NCI-H446 treated with DMSO at 0.1 percent for 48 hours (cell line): Measurements from ENCODE around the gene NAT8.
"Not testable (repeated sequence)": the region's sequence is repeated elsewhere in the genome, so short reads cannot be mapped to it uniquely, and the experiment has no call there.

ENCODE experiments used
- DNase-seq: peaks from one replicate; lab custom pipeline; 2025; lab: John Stamatoyannopoulos, UW

Gene NAT8

DNA sequence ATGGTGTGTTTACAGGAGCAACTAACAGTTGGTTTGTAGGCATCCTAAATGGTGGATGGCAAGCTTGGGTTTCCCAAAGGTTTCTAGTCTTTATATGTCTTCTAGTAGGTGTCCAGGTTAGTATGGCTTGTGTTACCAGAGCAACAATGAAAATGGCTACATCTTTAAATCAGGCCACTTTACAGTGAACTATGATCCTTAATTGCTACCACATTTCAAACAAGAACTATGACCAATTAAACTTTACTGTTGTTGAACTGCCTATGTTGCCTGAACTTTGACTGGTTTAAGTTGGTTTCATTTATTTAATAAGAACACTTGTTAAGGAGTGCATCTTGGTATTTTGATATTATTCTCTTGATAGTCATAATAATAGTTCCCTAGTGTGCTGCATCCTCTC is 5.2 kb downstream of the NAT8 start:
- not testable (repeated sequence) for DNase-seq

DNA sequence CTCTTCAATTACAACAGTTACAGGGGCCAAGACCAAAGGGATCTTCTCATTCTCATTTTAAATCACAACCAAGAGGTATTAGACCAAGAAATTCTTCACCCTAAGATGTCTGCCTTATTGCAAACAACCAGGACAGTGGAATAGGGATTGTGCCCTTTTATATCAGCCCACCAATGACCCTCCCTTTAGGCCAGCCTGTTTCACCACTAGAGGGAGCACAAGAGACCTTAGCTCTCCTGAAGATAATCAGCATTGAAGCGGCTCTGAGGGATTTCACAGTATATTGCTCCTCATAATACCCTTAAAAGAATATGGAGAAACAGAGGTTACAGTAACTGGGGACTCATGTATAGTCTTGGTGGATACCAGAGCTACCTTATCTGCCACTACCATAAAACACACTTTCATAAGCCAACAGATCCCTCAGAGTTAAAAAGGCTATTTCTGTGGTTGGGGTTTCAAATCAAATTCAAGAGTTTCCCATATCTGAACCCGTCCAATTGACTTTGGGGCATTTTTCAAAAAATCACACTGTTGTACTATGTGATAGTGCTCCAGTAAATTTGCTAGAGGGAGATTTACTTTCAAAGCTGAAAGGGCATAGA is 11.5 kb downstream of the NAT8 start:
- DNase-seq = not testable (repeated sequence)

DNA sequence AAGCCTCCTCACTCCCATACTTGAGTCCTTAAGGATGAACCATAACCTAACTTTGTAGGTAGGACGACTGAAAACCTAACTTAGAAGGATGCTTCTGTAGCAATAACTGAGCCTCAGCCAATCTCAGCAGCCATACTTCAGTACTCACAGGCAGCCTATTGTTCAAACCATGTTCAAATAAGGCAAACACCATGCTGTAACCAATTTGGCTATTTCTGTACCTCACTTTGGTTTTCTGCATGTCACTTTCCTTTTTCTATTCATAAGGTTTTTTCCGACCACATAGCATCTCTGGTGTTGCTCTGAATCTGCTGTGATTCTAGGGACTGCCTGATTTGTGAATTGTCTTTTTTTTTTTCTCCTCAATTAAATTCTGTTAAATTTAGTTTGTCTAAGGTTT is 13.7 kb downstream of the NAT8 start:
- DNase-seq = not testable (repeated sequence)

DNA sequence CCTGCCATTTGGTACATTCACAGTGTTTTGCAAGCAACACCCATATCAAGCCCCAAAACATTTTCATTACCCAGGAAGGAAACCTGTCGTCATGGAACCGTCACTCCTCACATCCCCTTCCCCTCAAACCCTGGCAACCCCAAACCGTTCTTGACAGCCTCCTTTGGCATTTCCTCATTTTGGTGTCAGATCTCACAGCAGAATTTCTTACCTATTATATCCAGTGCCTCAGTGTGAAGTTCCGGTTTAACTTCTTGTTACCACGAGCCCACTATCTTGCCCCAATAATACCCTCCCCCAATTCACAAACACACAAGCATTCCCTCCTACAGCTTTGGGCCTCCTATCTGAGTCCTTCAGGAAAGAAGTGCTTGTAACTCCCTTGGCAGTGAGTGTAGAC is 16.0 kb downstream of the NAT8 start:
- DNase-seq = not testable (repeated sequence)

GRCh38 chr2:73624625-73625024 is 17.6 kb downstream of the NAT8 start:
- not testable (repeated sequence) for DNase-seq

GRCh38 chr2:73624036-73624435 is 18.2 kb downstream of the NAT8 start:
- DNase-seq = not testable (repeated sequence)

DNA sequence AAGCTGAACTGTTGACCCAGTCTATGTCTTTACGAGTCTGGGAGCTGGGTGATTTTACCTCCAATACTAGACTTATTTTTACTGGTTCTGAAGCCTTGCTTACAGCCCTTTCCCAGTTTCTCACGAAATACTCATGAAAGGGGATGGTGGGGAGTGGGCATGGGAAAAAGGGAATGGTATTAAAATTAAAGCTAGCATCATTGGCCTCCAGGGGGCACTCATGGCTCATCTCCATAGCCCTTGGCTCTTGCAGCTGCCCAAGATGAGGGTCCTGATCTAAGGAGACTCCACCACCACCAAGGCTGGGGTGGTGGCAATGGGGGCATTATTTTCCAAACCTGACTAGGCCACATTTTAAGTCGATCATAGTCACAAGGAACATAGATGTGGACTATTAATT is 22.3 kb downstream of the NAT8 start:
- DNase-seq = not testable (repeated sequence)

- DNase-seq = no peak
Measured at GRCh38 chr2:73614997-73615396, 27.2 kb downstream of the NAT8 start.

- no peak for DNase-seq
Measured at GRCh38 chr2:73614105-73614504, 28.1 kb downstream of the NAT8 start.

- no peak for DNase-seq
Measured at GRCh38 chr2:73611867-73612266, 30.4 kb downstream of the NAT8 start.

GRCh38 chr2:73611193-73611592 is 31.0 kb downstream of the NAT8 start:
- DNase-seq = no peak

GRCh38 chr2:73610111-73610510 is 32.1 kb downstream of the NAT8 start:
- no peak for DNase-seq

DNA sequence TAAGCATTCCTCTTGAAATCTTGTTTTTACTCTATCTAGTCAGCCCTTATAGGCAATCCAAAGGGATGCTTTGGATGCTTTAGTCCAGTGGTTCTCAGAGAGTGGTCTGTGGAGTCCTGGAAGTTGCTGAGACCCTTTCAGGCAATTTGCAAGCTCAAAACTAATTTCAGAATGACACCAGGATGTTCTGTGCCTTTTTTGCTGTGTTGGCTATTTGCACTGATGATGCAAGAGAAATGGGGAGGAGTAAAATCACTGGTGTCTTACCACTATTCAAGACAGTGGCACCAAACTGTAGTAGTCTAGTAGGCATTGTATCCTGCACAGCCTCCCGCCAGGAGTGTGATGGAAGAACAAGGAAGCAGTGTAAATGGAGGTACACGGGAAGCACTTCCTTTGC is 37.6 kb downstream of the NAT8 start:
- not testable (repeated sequence) for DNase-seq

DNA sequence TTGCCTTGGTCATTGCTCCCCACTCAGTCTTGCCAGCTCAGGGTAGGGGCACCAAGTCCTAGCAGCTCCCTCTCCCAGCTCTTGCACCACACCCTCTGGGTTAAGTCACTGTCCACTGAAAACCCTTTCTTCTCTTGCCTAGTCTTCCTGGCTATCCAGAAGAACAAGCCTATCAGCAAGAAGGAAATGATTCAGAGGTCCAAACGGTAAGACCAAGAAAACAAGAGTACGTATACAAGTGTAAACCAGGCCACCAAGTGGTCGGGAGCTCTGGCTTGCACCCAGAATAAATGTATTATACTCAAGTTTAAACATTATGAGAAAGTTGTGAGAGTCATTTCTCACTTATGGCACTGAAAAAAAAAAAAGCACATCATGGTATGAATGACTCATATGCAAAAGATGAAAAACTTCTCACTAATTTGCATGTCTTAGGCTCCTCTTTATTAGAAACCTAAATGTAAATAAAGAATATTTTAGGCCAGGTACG is 39.1 kb downstream of the NAT8 start:
- DNase-seq = not testable (repeated sequence)

GRCh38 chr2:73601780-73602179 is 40.4 kb downstream of the NAT8 start:
- no peak for DNase-seq

DNA sequence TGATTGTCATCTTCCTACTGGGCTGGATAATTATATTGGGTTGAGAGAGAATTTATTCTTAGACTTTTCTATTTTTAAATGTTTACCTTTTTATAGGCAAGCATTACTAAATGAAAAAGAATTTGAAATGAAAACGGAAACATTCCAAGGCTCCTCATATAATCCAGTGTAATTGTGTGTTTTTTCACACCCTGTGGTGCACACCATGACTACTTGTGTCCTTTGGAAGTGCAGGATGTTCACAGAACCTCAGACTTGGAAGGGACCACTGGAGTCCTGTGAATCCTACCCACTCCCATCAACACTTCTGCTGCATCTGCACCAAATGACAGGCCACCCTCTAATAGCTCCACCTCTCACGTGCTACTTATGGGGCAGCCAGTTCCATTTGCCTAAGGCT is 48.0 kb downstream of the NAT8 start:
- no peak for DNase-seq

- no peak for DNase-seq
Measured at GRCh38 chr2:73593680-73594079, 48.5 kb downstream of the NAT8 start.
